ENCODE data around the gene ERGIC3.

The ERGIC3 gene

DNA sequence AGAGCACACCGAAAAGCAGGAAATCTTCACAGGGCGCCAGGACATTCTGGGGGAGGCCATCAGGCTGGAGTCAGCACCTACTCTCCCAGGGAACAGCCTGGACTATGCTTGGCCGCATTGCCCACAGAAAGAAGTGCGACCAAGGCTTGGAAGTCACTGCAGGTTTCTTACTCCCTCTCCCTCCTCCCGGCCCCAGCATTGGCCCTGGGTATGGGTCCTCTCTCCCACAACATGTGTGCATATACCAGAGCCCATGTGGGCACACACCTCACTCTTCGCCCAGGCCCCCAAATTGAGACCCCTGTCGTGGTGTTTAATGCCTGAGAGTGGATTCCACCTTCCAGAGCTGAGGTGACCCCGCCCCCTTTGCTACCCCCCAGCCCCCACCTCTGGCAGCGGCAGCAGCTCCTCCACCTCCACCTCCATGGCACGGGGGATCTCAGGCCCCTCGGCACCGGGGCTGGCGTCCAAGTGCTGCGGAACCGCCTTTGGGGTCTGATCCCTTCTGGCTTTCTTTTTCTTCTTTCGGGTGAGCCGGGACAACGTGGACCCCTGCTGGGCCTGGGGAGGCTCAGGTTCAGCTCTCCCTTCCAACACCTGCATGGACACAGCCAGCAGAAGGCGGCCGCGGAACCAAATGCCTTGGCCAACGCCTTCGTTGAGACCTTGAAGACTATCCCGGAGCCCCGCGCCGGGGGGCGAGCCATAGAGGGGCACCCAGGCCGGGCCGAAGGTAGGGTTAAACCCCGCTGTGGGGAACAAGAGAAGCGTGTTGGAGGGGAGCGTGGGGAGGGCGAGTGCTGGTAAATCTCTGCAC is 58.5 kb downstream of the ERGIC3 start:
- no peak for DNase-seq

DNA sequence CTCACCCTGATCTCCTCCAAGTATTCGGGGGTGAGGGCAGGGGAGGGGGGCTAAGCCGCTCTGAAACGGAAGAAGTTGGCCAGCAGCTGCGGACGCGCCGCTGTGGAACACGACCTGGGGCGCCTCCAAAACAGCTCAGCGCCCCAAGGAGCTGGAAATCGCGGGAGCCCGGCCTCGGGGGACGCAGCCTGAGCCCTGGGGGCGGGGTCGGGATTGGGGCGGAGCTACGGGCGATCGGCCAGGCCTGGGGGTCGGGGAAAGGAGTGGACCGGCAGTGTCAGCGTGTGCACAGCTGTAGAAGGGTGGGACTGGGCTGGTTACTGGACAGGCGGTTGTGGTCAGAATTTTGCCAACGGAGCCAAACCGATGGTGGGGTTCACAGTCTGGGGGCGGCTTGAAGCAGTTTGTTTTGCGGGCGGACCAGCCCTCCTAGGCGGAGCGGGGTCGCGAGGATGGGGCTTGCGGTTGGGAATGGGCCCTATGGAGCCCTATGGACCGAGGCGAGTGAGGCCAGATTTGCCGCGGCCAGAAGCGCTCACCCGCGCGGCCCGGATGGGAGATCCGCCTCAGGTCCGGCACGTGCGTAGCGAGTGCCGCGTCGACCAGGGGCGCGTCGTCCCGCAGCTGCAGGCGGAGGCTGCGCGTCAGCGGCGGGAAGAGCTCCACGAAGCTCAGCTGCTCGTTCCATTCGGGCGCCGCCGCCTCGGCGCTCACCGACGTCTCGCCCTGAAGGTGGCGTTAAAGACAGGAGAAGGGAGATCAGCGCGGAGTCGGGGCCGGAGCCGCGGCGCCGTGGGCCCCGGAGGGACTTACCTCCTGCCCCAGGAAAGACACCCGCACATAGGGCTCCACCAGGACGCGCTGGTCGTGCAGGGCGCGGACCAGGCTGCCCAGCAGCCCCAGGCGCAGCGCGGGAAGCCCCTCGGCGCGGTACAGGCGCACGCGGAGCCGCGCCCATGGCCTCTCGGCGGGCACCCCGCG is 59.4 kb downstream of the ERGIC3 start:
- DNase-seq, result no peak

DNA sequence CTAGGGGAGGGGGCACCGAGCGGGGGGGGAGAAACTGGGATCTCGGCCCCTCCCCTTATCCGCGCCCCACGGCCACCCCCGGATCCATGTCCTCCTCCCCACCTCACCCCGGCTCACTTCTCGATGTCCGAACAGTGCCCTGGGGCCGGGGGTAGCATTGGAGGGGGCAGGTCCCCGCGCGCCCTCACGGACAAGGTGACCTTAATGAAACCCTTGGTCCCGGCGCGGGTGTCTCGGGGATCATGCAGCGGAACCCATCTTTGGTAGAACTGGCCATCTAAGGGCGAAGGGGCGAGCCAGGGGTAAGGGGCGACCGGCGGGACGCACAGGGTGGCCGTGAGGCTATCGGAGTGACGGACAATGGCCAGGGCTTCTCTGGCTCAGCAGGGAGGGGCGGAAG is 60.1 kb downstream of the ERGIC3 start:
- DNase-seq, result no peak

DNA sequence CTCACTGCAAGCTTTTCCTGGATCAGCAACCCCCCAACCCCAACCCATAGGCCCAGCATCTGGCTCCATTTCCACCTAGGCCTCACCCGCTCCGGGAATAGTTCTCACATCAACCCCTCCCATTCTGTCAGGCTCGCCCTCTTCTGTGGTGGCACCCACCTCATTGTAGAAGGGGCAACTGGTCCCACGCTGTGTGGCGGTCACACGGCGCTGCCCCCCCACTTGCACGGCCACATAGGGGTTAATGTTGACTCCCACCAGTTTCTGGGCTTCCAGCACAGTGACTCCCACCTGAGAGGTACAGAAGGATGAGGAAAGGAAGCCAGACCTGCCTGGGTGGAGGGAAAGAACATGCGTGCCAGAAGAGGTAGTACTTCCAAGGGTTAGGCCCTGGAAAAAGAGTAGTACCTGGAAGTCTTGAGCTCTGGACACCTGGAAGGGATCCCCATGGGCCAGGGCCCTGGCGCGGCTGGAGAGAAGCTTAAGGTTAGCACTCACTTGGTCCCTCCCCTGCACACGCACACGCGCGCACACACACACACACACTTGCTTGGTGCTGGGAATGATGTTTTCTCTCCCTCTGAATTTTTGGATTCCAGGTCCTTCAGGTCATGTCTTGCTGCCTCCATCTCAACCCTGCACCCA is 61.1 kb downstream of the ERGIC3 start:
- no peak for DNase-seq

DNA sequence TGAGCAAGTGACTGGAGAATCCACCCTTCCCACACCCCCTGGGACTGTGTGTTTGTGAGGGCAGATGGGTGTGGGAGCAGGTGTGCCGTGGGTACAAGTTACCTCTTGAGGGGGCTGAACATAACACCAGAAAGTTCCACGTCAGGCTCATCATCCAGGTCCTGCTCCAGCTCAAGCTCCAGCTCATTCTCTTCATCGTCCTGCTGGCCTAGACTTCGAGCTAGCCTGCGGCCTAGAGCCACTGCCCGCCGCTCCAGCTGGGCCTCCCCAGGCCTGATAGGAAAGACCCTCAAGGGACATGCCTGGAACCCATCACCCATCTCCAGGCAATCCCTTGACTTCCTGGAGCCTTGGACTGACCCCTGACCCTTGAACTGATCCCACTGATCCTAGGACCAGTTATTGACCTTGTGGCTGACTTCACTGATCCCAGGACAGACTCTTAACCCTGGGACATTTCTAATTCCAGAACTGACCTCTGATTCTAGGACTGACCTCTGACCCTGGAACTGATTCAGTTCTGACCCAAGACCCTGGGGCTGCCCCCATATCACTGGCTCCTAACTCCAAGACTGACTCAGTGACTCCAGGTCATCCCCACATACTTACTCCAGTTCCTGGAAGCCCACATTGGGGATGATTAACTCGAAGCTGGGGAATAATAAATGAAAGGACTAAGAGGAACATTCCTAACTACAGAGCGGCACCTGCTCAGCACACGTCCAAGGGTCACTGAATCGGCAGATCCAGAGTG is 62.0 kb downstream of the ERGIC3 start:
- DNase-seq, result no peak

DNA sequence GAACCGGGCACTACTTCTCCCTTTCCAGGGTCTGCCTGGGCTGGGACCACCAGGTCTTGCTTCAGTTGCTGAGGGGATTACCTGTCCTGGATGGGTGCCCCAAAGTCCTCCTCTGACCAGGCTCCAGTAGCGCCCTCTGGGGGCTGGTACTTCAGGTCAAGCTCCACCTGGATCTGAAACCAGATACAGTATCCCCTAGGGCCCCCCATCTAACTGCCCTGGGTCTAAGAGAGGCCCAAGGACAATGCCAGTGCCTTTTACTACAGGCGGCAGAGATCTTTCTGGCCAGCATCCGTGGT is 62.5 kb downstream of the ERGIC3 start:
- DNase-seq, result no peak

DNA sequence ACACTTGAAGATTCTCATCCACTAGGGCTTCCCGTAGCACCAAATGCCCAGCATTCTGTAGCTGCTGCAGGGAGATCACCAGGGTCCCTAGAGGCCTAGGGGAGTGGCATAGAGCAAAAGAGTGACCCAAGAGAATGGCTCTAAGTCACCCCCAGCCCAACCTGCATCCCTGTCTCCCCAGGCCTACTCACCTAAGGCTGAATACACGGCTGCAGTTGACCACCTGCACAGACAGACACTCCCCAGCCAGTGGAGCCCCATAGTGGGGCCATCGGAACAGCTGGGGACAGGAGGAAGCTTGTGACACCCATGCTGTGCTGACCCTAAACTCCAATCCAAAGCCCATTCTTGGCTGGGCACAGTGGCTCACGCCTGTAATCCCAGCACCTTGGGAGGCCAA is 64.2 kb downstream of the ERGIC3 start:
- DNase-seq, result no peak
